ENCODE results near the gene MCM10.
"Not testable (repeated sequence)": the region's sequence is repeated elsewhere in the genome, so short reads cannot be mapped to it uniquely, and the experiment has no call there.

MCM10 gene

GRCh38 chr10:13239923-13240322, 78.6 kb downstream of the MCM10 start:
- no peak overlapping the region for H3K4me3 ChIP-seq (ENCODE audit: low read depth, low read length)

GRCh38 chr10:13241613-13242012, 80.3 kb downstream of the MCM10 start:
- no peak overlapping the region for H3K4me3 ChIP-seq (ENCODE audit: low read depth, low read length)
- DNase-seq (ENCODE audit: low read depth), result no peak

More at GRCh38 chr10:13239923-13240322, 78.6 kb downstream of the MCM10 start:
- DNase-seq (ENCODE audit: low read depth), result no peak

DNA sequence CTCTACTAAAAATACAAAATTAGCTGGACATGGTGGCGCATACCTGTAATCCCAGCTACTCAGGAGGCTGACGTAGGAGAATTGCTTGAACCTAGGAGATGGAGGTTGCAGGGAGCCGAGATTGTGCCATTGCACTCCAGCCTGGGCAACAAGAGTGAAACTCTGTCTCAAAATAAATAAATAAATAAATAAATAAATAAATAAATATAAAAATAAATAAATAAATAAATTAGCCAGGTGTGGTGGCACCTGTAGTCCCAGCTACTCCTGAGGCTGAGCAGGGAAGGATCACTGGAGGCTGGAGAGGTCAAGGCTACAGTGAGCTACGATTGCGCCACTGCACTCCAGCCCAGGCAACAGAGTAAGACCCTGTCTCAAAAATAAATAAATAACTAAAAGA, 80.9 kb downstream of the MCM10 start:
- H3K4me3 ChIP-seq (ENCODE audit: low read depth, low read length); DNase-seq (ENCODE audit: low read depth): not testable (repeated sequence)

DNA sequence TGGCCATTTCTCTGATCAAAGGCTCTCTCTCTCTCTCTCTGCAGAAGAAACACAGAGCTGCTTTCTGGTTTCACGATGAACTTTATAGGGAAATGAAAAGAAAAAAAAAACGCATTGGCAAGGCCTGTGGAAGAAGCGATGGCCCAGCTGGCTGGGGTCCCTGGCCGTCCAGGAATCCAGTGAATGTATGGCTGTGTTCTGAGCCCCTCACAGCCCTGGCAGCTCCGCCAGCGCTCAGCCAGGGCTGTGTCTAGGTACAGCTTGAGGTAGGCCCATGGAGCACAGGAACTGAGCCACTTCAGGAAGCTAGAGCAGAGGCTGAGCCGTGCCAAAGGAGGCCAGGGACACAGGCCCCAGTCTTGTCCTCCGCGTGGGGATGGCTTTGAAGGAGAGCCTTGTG, 85.9 kb downstream of the MCM10 start:
- no peak for DNase-seq (ENCODE audit: low read depth)
- no peak overlapping the region for H3K4me3 ChIP-seq (ENCODE audit: low read depth, low read length)

GRCh38 chr10:13247784-13248183, 86.4 kb downstream of the MCM10 start:
- no peak overlapping the region for H3K4me3 ChIP-seq (ENCODE audit: low read depth, low read length)
- DNase-seq (ENCODE audit: low read depth), result no peak

- DNase-seq (ENCODE audit: low read depth), result no peak
- no peak overlapping the region for H3K4me3 ChIP-seq (ENCODE audit: low read depth, low read length)
Observed at GRCh38 chr10:13253726-13254125, 92.4 kb downstream of the MCM10 start.

GRCh38 chr10:13256627-13257026, 95.3 kb downstream of the MCM10 start:
- DNase-seq (ENCODE audit: low read depth), result no peak
- no peak overlapping the region for H3K4me3 ChIP-seq (ENCODE audit: low read depth, low read length)

GRCh38 chr10:13257621-13258140, 96.3 kb downstream of the MCM10 start:
- no peak overlapping the region for H3K4me3 ChIP-seq (ENCODE audit: low read depth, low read length)
- DNase-seq (ENCODE audit: low read depth), result no peak

Data from skeletal muscle cell (primary cell).